HFF-Myc (cell line): ENCODE measurements around the gene PIGR.

Experiments used
- DNase-seq: peaks from one replicate; pipeline ENCODE4 v3.0.0-alpha.2; 2011; ENCODE audit warnings: low read depth; ENCODE audit errors: extremely low read depth
- H3K4me3 ChIP-seq: replicated peaks from 2 replicates; pipeline ENCODE4 v1.5.1; 2011; ENCODE audit warnings: low read depth, mild to moderate bottlenecking, control low read depth, low read length
- CTCF ChIP-seq: IDR thresholded peaks from 2 replicates; pipeline ENCODE4 v1.5.1; 2012; ENCODE audit warnings: mild to moderate bottlenecking, low read depth, low read length, control low read depth; ENCODE audit errors: missing control alignments

The PIGR gene

GRCh38 chr1:206892351-206892984 lies 53.8 kb downstream of the PIGR start:
- no peak for DNase-seq
- TF ChIP-seq CTCF, result no peak
- H3K4me3 ChIP-seq, result no peak overlapping the region

- no peak overlapping the region for H3K4me3 ChIP-seq
- no peak for TF ChIP-seq CTCF
- DNase-seq, result no peak
Measured at GRCh38 chr1:206891412-206891811, 54.9 kb downstream of the PIGR start.

GRCh38 chr1:206890125-206891060 lies 55.9 kb downstream of the PIGR start:
- no peak overlapping the region for H3K4me3 ChIP-seq
- no peak for DNase-seq
- no peak for TF ChIP-seq CTCF

GRCh38 chr1:206887701-206888100 lies 58.6 kb downstream of the PIGR start:
- no peak for DNase-seq
- no peak overlapping the region for H3K4me3 ChIP-seq
- TF ChIP-seq CTCF, result no peak

- DNase-seq, result no peak
- no peak overlapping the region for H3K4me3 ChIP-seq
- no peak for TF ChIP-seq CTCF
Measured at GRCh38 chr1:206886831-206887230, 59.4 kb downstream of the PIGR start.

- no peak for TF ChIP-seq CTCF
- DNase-seq, result no peak
- H3K4me3 ChIP-seq, result no peak overlapping the region
Measured at GRCh38 chr1:206885341-206886060, 60.8 kb downstream of the PIGR start.
